Naive thymus-derived CD4-positive, alpha-beta T cell (primary cell): ENCODE results near the gene OR8D4. TPM values are rescaled to one million over a fixed set of nuclear protein-coding genes. Genes with fewer than 3 reads are reported as not detected.

Source experiments
- polyA plus RNA-seq, 2 donors: library from polyadenylated mRNA; unstranded; fragments of 300-500 nt; fragmentation: Illumina TruSeq; gene quantifications; one replicate each; pipeline ENCODE4 v1.2.3, GENCODE V29; 2021
- total RNA-seq, 6 experiments: library from RNA in 5 of 6; stranded (reverse) in 5 of 6; gene quantifications; 1 replicate in 5 of 6; 2 replicates in 1 of 6; pipeline ENCODE4 v1.2.3 and lab custom pipeline; 2021 to 2026

The OR8D4 gene
- total and polyA plus RNA-seq, 7 experiments from 2014 or later = not detected

Other genes starting within 250 kb of the OR8D4 start
- not detected for gene SCN3B, start 247.5 kb upstream of the OR8D4 start, total RNA-seq
- not detected for gene SCN3B, start 247.5 kb upstream of the OR8D4 start, polyA plus RNA-seq
- gene ZNF202, start 160.5 kb upstream of the OR8D4 start, total RNA-seq = 10 to 100 TPM; 13.0 to 27.0 (median 18.6) TPM
- gene ZNF202, start 160.5 kb upstream of the OR8D4 start, polyA plus RNA-seq = 10 to 100 TPM in 1 of 2 donors, 1 to 10 TPM in 1; 5.8 to 11.8 TPM
- not detected for gene OR6X1, start 147.6 kb upstream of the OR8D4 start, total RNA-seq
- gene OR6X1, start 147.6 kb upstream of the OR8D4 start, polyA plus RNA-seq = not detected
- gene OR6M1, start 95.8 kb upstream of the OR8D4 start, total RNA-seq = not detected
- gene OR6M1, start 95.8 kb upstream of the OR8D4 start, polyA plus RNA-seq = not detected
- gene TMEM225, start 16.5 kb upstream of the OR8D4 start, total RNA-seq = not detected
- not detected for gene TMEM225, start 16.5 kb upstream of the OR8D4 start, polyA plus RNA-seq
- gene OR4D5, start 37.5 kb downstream of the OR8D4 start, total RNA-seq = not detected
- not detected for gene OR4D5, start 37.5 kb downstream of the OR8D4 start, polyA plus RNA-seq
- gene OR6T1, start 41.7 kb downstream of the OR8D4 start, total RNA-seq = not detected
- gene OR6T1, start 41.7 kb downstream of the OR8D4 start, polyA plus RNA-seq = not detected
- not detected for gene OR10S1, start 75.6 kb downstream of the OR8D4 start, total RNA-seq
- gene OR10S1, start 75.6 kb downstream of the OR8D4 start, polyA plus RNA-seq = not detected
- gene OR10G6, start 93.0 kb downstream of the OR8D4 start, total RNA-seq = not detected
- gene OR10G6, start 93.0 kb downstream of the OR8D4 start, polyA plus RNA-seq = not detected
- not detected for gene OR10G4, start 110.8 kb downstream of the OR8D4 start, total RNA-seq
- gene OR10G4, start 110.8 kb downstream of the OR8D4 start, polyA plus RNA-seq = not detected
- gene OR10G9, start 120.8 kb downstream of the OR8D4 start, total RNA-seq = not detected
- not detected for gene OR10G9, start 120.8 kb downstream of the OR8D4 start, polyA plus RNA-seq
- gene OR10G8, start 124.6 kb downstream of the OR8D4 start, total RNA-seq = not detected
- not detected for gene OR10G8, start 124.6 kb downstream of the OR8D4 start, polyA plus RNA-seq
- gene OR10G7, start 139.2 kb downstream of the OR8D4 start, total RNA-seq = not detected
- gene OR10G7, start 139.2 kb downstream of the OR8D4 start, polyA plus RNA-seq = not detected
- gene VWA5A, start 213.3 kb downstream of the OR8D4 start, total RNA-seq = 10 to 100 TPM in 1 of 5 experiments, 1 to 10 TPM in 4; 5.2 to 10.2 (median 8.3) TPM
- 10 to 100 TPM; 10.8 to 11.7 TPM for gene VWA5A, start 213.3 kb downstream of the OR8D4 start, polyA plus RNA-seq